ENCODE results near the gene ZNF540.

The ZNF540 gene

DNA sequence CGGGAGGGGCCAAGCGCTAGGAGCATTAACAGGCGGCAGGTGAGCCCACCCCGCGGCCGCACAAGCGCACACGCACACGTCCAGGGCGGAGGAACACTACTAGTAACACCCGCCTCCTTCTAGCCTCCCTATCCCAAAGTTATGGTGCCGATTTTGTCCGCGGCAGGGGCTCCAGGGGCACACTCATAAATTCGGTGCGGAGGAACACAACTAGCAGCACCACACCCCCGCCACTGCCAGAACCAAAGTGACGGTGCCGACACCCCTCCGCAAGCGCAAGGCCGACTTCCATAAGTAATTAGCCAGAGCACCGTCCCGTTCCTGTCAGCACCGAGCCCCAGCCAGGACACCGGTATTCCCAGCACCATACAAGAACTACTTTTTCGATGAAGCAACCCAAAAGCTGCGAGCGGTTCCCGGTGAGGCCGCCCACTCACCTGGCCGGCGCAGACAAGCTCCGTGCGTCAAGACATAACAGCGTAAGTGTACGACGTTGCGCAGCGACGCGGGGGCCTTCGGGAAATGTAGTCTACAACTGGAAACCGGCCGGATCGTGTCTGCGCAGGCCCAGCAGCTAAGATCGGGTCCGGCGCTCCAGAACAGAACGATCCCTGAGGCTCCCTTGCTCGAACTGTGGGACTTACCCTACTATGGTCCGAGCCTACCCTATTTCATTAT lies at the start of gene ZNF540, which contains the start of gene ZNF571:
ZNF540 (plus strand) TSS at position 573 of the 678 bp plus-strand sequence. CDS start 3,572 bp downstream, outside the sequence.
ZNF571 (minus strand) TSS at position 489 of the 678 bp plus-strand sequence. CDS start 8,116 bp downstream, outside the sequence.
- Histone ChIP-seq H3K4me1 (ENCODE audit: insufficient read depth, poor library complexity, severe bottlenecking) (no peaks in the 10 kb centered on the region), H3K27me3 (ENCODE audit: insufficient read depth, poor library complexity, severe bottlenecking) (no peaks in the 10 kb centered on the region), H3K4me3 (ENCODE audit: severe bottlenecking) (peak within 1 kb of the TSS; percentile 59), H3K27ac (ENCODE audit: poor library complexity, severe bottlenecking) (peak within 1 kb of the TSS; percentile 67), H3K9me3 (ENCODE audit: severe bottlenecking) (peaks cover 2% of the 10 kb centered on the region), H3K36me3 (ENCODE audit: low read depth) (no peaks in the 10 kb centered on the region)
- DNase-seq (ENCODE audit: low spot score), result peak; percentile 95
- ATAC-seq (ENCODE audit: low read depth), result peak; percentile 96
- no peak for TF ChIP-seq CTCF (IDR thresholded peaks at IDR 0.05; ENCODE audit: poor library complexity, severe bottlenecking)

- Histone ChIP-seq H3K36me3 (ENCODE audit: low read depth) (no peaks in the 10 kb centered on the region), H3K4me1 (ENCODE audit: insufficient read depth, poor library complexity, severe bottlenecking) (no peaks in the 10 kb centered on the region), H3K27ac (ENCODE audit: poor library complexity, severe bottlenecking) (no peak overlapping the region), H3K4me3 (ENCODE audit: severe bottlenecking) (peak overlapping the region; percentile 36), H3K27me3 (ENCODE audit: insufficient read depth, poor library complexity, severe bottlenecking) (no peaks in the 10 kb centered on the region), H3K9me3 (ENCODE audit: severe bottlenecking) (peaks cover 33% of the 10 kb centered on the region)
- TF ChIP-seq CTCF (IDR thresholded peaks at IDR 0.05; ENCODE audit: poor library complexity, severe bottlenecking), result no peak
- ATAC-seq (ENCODE audit: low read depth), result peak; percentile 57
- DNase-seq (ENCODE audit: low spot score), result no peak
Observed at GRCh38 chr19:37551129-37551993, 43.3 kb upstream of the ZNF540 start.

DNA sequence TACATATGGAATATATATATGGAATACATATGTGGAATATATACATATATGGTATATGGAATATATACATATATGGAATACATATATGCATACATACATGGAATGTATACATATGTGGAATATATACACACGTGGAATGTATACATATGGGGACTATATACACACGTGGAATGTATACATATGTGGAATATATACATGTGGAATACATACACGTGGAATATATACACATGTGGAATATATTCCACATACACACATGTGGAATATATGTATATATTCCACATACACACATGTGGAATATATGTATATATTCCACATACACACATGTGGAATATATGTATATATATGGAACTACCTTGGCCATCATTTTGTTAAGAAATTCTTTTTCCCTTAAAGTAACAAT lies 31.2 kb upstream of the ZNF540 start:
- ATAC-seq (ENCODE audit: low read depth) (no peak), DNase-seq (ENCODE audit: low spot score) (no peak)
- Histone ChIP-seq H3K4me3 (ENCODE audit: severe bottlenecking) (no peak overlapping the region), H3K36me3 (ENCODE audit: low read depth) (no peaks in the 10 kb centered on the region; the same call in 1 of the 2 replicates), H3K27me3 (ENCODE audit: insufficient read depth, poor library complexity, severe bottlenecking) (no peaks in the 10 kb centered on the region), H3K4me1 (ENCODE audit: insufficient read depth, poor library complexity, severe bottlenecking) (no peaks in the 10 kb centered on the region), H3K27ac (ENCODE audit: poor library complexity, severe bottlenecking) (no peak overlapping the region), H3K9me3 (ENCODE audit: severe bottlenecking) (peaks cover 50% of the 10 kb centered on the region)
- no peak for TF ChIP-seq CTCF (IDR thresholded peaks at IDR 0.05; ENCODE audit: poor library complexity, severe bottlenecking)

GRCh38 chr19:37564624-37565369 lies 29.9 kb upstream of the ZNF540 start:
- ATAC-seq (ENCODE audit: low read depth) (no peak), DNase-seq (ENCODE audit: low spot score) (no peak)
- Histone ChIP-seq H3K4me1 (ENCODE audit: insufficient read depth, poor library complexity, severe bottlenecking) (no peaks in the 10 kb centered on the region), H3K36me3 (ENCODE audit: low read depth) (no peaks in the 10 kb centered on the region; the same call in 1 of the 2 replicates), H3K9me3 (ENCODE audit: severe bottlenecking) (peaks cover 45% of the 10 kb centered on the region), H3K27ac (ENCODE audit: poor library complexity, severe bottlenecking) (no peak overlapping the region), H3K4me3 (ENCODE audit: severe bottlenecking) (no peak overlapping the region), H3K27me3 (ENCODE audit: insufficient read depth, poor library complexity, severe bottlenecking) (no peaks in the 10 kb centered on the region)
- no peak for TF ChIP-seq CTCF (IDR thresholded peaks at IDR 0.05; ENCODE audit: poor library complexity, severe bottlenecking)

Data from RWPE2 (cell line).